ENCODE measurements around the gene ZBTB21. TPM values are rescaled to one million over a fixed set of nuclear protein-coding genes. Genes with fewer than 3 reads are reported as not detected.

The ZBTB21 gene
- total RNA-seq, 1 experiment from 2014 or later: 18.1 TPM

- Histone ChIP-seq H3K9ac (ENCODE audit: extremely low read depth, insufficient read length, low read length) (no peak overlapping the region), H4K20me1 (ENCODE audit: control insufficient read depth, insufficient read depth, insufficient read length) (no peaks in the 10 kb centered on the region), H3K27ac (ENCODE audit: insufficient read length, low read depth, low read length) (no peak overlapping the region), H3K4me1 (ENCODE audit: insufficient read depth, low read length) (no peaks in the 10 kb centered on the region), H3K79me1 (ENCODE audit: insufficient read depth, low read depth, low read length, poor library complexity, severe bottlenecking) (no peaks in the 10 kb centered on the region), H2BK120ac (ENCODE audit: low read depth, low read length, poor library complexity, severe bottlenecking) (no peak overlapping the region), H3K4me2 (ENCODE audit: insufficient read depth, insufficient read length, low read length) (no peak overlapping the region), H2BK12ac (ENCODE audit: insufficient read length, low read depth, low read length) (no peak overlapping the region), H2AK5ac (ENCODE audit: insufficient read length, low read length) (no peak overlapping the region), H3K79me2 (ENCODE audit: insufficient read depth, low read length) (no peaks in the 10 kb centered on the region), H4K8ac (replicated peaks; ENCODE audit: insufficient read length, low read depth, low read length) (peak overlapping the region; percentile 81), H3K4ac (ENCODE audit: low read depth, low read length) (no peak overlapping the region), H3K9me3 (ENCODE audit: control insufficient read depth, low read depth, low read length) (no peaks in the 10 kb centered on the region), H3K56ac (ENCODE audit: insufficient read length, low read depth, low read length) (no peak overlapping the region), H3K14ac (ENCODE audit: insufficient read depth, low read length) (no peak overlapping the region), H4K5ac (ENCODE audit: insufficient read length, low read depth, low read length) (peak overlapping the region; percentile 26), H3K18ac (ENCODE audit: insufficient read length, low read depth, low read length) (peak overlapping the region; percentile 13), H3K23me2 (ENCODE audit: insufficient read length, low read depth, low read length, poor library complexity, severe bottlenecking) (peaks cover 6% of the 10 kb centered on the region), H3K27me3 (ENCODE audit: insufficient read depth, low read length) (no peaks in the 10 kb centered on the region), H3T11ph (ENCODE audit: low read length) (no peak overlapping the region), H4K91ac (ENCODE audit: insufficient read length, low read depth, low read length) (no peak overlapping the region), H3K23ac (ENCODE audit: insufficient read length, low read depth, low read length) (no peak overlapping the region), H2BK20ac (ENCODE audit: low read depth, low read length, poor library complexity, severe bottlenecking) (no peak overlapping the region), H2AFZ (ENCODE audit: low read length) (no peak overlapping the region), H2BK15ac (ENCODE audit: low read depth, low read length) (no peak overlapping the region), H2BK5ac (ENCODE audit: insufficient read length, low read length) (no peak overlapping the region)
- Mint-ChIP-seq H3K27me3 (ENCODE audit: low read depth) (peaks cover 14% of the 10 kb centered on the region), H3K27ac (no peak overlapping the region; a peak in 1 of 7 replicates), H3K4me1 (peaks cover 16 to 29% of the 10 kb centered on the region in 2 experiments), H3K36me3 (ENCODE audit: insufficient read depth in 1 of 3, low read depth in 3 of 3) (no peaks in the 10 kb centered on the region), H3K9me3 (no peaks in the 10 kb centered on the region), H3K4me3 (no peak overlapping the region; a peak in 1 of 5 replicates)
- WGBS (ENCODE audit: extremely low coverage, insufficient read length, low lambda C conversion rate): 100% methylated on average over 5 of the region's 6 CpGs
- no peak for DNase-seq
- TF ChIP-seq CTCF (conservative IDR thresholded peaks at IDR 0.05): no peak
Measured at GRCh38 chr21:42027085-42027821, 17.1 kb upstream of the ZBTB21 start.
